GM19240 (cell line): ENCODE results near the gene TIGIT.
"Not testable (repeated sequence)": the region's sequence is repeated elsewhere in the genome, so short reads cannot be mapped to it uniquely, and the experiment has no call there.

Experiments used
- DNase-seq: peaks from one replicate; pipeline ENCODE4 v3.0.0; 2011; ENCODE audit warnings: low spot score; ENCODE audit not compliant: insufficient read length

Gene TIGIT

DNA sequence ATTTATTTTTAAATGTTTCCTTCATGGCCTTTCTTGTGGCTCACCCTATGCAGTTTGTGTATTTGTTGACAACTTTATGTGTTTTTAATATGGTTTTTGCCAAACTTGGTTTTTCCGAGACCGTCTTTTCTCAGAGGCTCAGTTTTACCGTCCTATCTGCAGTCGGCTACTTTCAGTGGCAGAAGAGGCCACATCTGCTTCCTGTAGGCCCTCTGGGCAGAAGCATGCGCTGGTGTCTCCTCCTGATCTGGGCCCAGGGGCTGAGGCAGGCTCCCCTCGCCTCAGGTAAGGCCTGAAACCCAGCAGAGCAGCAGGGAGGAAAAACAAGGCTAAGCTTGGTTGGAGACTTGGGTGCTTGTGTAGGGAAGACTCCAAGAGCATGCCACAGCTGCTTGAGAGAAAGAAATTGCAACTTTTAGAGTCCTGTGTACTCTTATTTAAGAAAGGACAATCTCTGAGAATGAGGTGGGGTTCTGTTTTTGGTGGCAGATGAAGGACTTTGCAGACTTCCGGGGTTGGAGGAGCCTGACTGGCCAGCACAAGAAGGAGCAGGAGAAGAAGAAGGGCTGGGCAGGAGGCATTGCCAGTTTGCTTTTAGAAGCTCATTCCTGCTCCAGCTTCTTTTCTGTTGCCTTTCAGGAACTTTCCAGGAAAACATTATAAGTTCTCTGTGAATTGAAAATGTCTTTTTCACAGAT lies at the start of gene TIGIT:
Gene TIGIT, plus strand, starts transcription at position 191 of the 698 bp plus-strand sequence. Its CDS starts 34 bp downstream, at position 225.
- no peak for DNase-seq

- DNase-seq: no peak
Measured at GRCh38 chr3:114252954-114253353, 40.9 kb upstream of the TIGIT start.

DNA sequence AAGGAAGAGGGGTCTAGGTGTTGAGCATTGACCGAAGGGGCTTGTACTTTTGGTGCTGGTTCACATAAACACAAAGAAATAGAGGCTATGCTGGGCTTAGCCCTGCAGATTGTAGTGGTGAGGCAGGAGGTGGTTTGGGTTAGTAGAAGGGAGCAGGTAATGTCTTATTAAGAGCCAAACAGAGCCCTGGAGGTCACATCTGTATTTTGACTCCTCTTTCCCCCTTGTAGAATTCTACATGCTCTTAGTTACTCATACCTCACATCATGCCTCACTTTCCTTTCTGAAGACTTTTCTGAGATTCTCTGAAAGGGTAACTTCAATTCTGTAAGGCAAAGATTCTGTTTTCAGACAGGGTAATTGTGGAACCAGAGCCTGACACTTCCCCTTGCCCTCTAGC lies 40.3 kb upstream of the TIGIT start:
- no peak for DNase-seq

- DNase-seq: no peak
Measured at GRCh38 chr3:114259566-114259965, 34.3 kb upstream of the TIGIT start.

GRCh38 chr3:114260152-114260551 lies 33.7 kb upstream of the TIGIT start:
- no peak for DNase-seq

DNA sequence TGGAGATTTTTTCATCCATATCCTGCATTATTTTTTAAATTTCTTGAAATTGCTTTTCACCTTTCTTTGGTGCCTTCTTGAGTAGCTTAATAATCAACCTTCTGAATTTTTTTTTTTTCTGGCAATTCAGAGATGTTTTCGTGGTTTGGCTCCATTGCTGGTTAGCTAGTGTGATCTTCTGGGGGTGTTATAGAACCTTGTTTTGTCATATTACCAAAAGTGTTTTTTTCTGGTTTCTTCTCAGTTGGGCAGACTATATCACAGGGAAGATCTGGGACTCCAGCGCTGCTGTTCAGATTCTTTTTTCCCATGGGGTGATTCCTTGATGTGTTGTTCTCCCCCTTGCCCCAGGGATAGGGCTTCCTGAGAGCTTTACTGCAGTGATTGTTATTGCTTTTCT lies 23.8 kb upstream of the TIGIT start:
- DNase-seq: no peak

- DNase-seq: no peak
Measured at GRCh38 chr3:114272271-114272670, 21.6 kb upstream of the TIGIT start.

GRCh38 chr3:114274929-114275328 lies 18.9 kb upstream of the TIGIT start:
- no peak for DNase-seq

DNA sequence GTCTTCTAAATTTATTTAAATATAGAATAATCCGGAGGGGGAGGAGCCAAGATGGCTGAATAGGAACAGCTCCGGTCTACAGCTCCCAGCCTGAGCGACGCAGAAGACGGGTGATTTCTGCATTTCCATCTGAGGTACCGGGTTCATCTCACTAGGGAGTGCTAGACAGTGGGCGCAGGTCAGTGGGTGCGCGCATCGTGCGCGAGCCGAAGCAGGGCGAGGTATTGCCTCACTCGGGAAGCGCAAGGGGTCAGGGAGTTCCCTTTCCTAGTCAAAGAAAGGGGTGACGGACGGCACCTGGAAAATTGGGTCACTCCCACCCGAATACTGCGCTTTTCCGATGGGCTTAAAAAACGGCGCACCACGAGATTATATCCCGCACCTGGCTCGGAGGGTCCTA lies 17.0 kb upstream of the TIGIT start:
- not testable (repeated sequence) for DNase-seq

GRCh38 chr3:114284644-114285043 lies 9.2 kb upstream of the TIGIT start:
- no peak for DNase-seq

- DNase-seq: no peak
Measured at GRCh38 chr3:114285648-114286230, 8.1 kb upstream of the TIGIT start.

DNA sequence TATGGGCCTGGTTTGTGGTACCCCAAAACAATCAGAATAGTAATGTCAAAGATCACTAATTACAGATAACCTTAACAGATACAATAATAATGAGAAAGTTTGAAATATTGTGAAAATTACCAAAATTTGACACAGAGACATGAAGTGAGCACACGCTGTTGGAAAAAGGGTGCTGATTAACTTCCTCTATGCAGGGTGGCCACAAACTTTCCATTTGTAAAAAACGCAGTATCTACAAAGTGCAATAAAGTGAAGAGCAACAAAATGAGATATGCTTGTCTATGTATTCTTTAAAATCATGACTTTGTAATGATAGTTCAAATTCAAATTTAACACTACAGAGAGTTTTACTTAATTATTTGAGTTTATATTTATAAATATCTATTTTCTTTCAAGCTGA lies 7.6 kb upstream of the TIGIT start:
- no peak for DNase-seq

- peak; percentile 54 for DNase-seq
Measured at GRCh38 chr3:114290911-114291901, 2.6 kb upstream of the TIGIT start.

- no peak for DNase-seq
Measured at GRCh38 chr3:114294940-114295480, 1.2 kb downstream of the TIGIT start.

GRCh38 chr3:114295946-114296345 lies 2.1 kb downstream of the TIGIT start:
- no peak for DNase-seq

DNA sequence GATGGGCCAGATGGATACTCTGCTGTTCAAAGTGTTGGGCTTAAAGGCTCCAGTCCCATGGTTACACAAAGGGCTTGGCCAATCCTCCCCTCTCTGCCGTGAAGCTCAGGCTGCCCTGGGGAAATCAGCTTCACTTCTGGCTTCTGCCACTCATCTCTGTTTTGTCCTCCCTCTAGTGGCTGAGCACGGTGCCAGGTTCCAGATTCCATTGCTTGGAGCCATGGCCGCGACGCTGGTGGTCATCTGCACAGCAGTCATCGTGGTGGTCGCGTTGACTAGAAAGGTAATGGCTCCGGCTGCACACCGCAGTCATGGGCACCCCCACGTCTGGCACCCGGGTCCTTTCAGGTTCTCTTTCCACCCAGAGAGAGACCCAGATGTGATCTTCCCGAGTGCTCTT lies 5.6 kb downstream of the TIGIT start:
- no peak for DNase-seq

- no peak for DNase-seq
Measured at GRCh38 chr3:114299941-114300624, 6.3 kb downstream of the TIGIT start.

DNA sequence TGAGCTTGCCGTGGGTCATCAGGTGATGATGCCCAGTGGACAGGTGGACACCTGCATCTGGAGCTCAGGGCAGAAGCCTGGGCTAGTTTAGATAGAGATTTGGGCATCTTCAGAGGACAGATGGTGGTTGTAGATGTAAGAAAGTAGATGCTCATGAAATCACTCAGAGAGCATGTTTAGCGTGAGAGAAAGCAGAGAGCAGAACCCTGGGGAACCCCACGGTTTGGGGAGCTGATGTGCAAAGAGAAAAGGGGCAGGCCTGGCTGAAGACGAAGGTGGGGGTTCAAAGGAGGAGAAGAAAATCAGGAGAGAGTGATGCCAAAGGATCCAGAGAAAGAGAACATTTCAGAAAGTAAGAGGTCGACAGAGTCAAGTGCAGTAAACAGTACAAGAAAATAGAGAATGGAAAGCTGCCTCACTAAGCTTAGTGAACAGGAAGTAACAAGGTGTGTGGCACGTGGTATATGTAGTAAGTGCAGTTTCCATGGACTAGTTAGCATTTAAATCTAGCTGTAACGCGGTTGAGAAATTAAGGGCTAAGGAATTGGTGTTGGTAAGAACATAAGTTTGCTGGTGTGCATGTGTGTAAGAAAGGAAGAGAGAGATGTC lies 13.5 kb downstream of the TIGIT start:
- DNase-seq: no peak

DNA sequence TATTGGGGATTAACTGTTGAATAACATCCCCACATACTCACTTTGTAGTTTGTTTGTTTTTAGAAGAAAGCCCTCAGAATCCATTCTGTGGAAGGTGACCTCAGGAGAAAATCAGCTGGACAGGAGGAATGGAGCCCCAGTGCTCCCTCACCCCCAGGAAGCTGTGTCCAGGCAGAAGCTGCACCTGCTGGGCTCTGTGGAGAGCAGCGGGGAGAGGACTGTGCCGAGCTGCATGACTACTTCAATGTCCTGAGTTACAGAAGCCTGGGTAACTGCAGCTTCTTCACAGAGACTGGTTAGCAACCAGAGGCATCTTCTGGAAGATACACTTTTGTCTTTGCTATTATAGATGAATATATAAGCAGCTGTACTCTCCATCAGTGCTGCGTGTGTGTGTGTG lies 14.0 kb downstream of the TIGIT start:
- no peak for DNase-seq

GRCh38 chr3:114308377-114308776 lies 14.5 kb downstream of the TIGIT start:
- no peak for DNase-seq

DNA sequence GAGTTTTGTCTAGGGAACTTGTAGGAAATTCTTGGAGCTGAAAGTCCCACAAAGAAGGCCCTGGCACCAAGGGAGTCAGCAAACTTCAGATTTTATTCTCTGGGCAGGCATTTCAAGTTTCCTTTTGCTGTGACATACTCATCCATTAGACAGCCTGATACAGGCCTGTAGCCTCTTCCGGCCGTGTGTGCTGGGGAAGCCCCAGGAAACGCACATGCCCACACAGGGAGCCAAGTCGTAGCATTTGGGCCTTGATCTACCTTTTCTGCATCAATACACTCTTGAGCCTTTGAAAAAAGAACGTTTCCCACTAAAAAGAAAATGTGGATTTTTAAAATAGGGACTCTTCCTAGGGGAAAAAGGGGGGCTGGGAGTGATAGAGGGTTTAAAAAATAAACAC lies 15.0 kb downstream of the TIGIT start:
- DNase-seq: no peak
